Nucleus accumbens (tissue), 56 donors: ENCODE measurements around the gene BMPR2.
"Not testable (repeated sequence)": the region's sequence is repeated elsewhere in the genome, so short reads cannot be mapped to it uniquely, and the experiment has no call there.

Experiments used
- DNase-seq, 56 donors: peaks; one replicate each; lab custom pipeline; 2025; lab: John Stamatoyannopoulos, UW

Gene BMPR2

GRCh38 chr2:202514732-202515131 lies 138.6 kb downstream of the BMPR2 start:
- no peak for DNase-seq

- no peak for DNase-seq
Observed at GRCh38 chr2:202519453-202519852, 143.3 kb downstream of the BMPR2 start.

- no peak for DNase-seq
Observed at GRCh38 chr2:202521470-202521869, 145.3 kb downstream of the BMPR2 start.

GRCh38 chr2:202529389-202529788 lies 153.3 kb downstream of the BMPR2 start:
- no peak for DNase-seq

- no peak for DNase-seq
Observed at GRCh38 chr2:202530038-202530437, 153.9 kb downstream of the BMPR2 start.

GRCh38 chr2:202535290-202535689 lies 159.2 kb downstream of the BMPR2 start:
- DNase-seq: not testable (repeated sequence)

GRCh38 chr2:202541137-202541536 lies 165.0 kb downstream of the BMPR2 start:
- DNase-seq: no peak

GRCh38 chr2:202542142-202542541 lies 166.0 kb downstream of the BMPR2 start:
- no peak for DNase-seq

- no peak for DNase-seq
Observed at GRCh38 chr2:202545523-202545922, 169.4 kb downstream of the BMPR2 start.

- DNase-seq: no peak
Observed at GRCh38 chr2:202545931-202546330, 169.8 kb downstream of the BMPR2 start.

- not testable (repeated sequence) for DNase-seq
Observed at GRCh38 chr2:202546499-202547141, 170.5 kb downstream of the BMPR2 start.

GRCh38 chr2:202548240-202548639 lies 172.1 kb downstream of the BMPR2 start:
- DNase-seq: no peak

GRCh38 chr2:202551000-202551399 lies 174.9 kb downstream of the BMPR2 start:
- not testable (repeated sequence) for DNase-seq

- DNase-seq: no peak
Observed at GRCh38 chr2:202555356-202555755, 179.2 kb downstream of the BMPR2 start.

GRCh38 chr2:202560200-202560599 lies 184.1 kb downstream of the BMPR2 start:
- no peak for DNase-seq

GRCh38 chr2:202564226-202564625 lies 188.1 kb downstream of the BMPR2 start:
- DNase-seq: no peak

- no peak for DNase-seq
Observed at GRCh38 chr2:202566286-202566685, 190.2 kb downstream of the BMPR2 start.

- DNase-seq: no peak
Observed at GRCh38 chr2:202574541-202574940, 198.4 kb downstream of the BMPR2 start.

- not testable (repeated sequence) for DNase-seq
Observed at GRCh38 chr2:202575194-202575593, 199.1 kb downstream of the BMPR2 start.

GRCh38 chr2:202577250-202578183 lies 201.4 kb downstream of the BMPR2 start:
- DNase-seq: no peak

- DNase-seq: not testable (repeated sequence)
Observed at GRCh38 chr2:202582846-202583245, 206.7 kb downstream of the BMPR2 start.

GRCh38 chr2:202583709-202584219 lies 207.6 kb downstream of the BMPR2 start:
- no peak for DNase-seq
